Astrocyte (in vitro differentiated cells and primary cell): ENCODE measurements around the gene PLGRKT.

Experiments
- EZH2 ChIP-seq: IDR thresholded peaks from 2 replicates; pipeline ENCODE4 v1.6.1; 2012; ENCODE audit warnings: mild to moderate bottlenecking, low read length, inconsistent platforms; ENCODE audit not compliant: insufficient read depth
- TF ChIP-seq, protein P1 (sequence below): IDR thresholded peaks from 2 replicates; pipeline ENCODE4 v1.5.1; 2011; ENCODE audit warnings: low read depth, mild to moderate bottlenecking, inconsistent platforms, low read length, moderate library complexity; ENCODE audit not compliant: insufficient read depth

GRCh38 chr9:5430912-5431311 is 6.8 kb downstream of the PLGRKT start:
- TF ChIP-seq, protein P1, sequence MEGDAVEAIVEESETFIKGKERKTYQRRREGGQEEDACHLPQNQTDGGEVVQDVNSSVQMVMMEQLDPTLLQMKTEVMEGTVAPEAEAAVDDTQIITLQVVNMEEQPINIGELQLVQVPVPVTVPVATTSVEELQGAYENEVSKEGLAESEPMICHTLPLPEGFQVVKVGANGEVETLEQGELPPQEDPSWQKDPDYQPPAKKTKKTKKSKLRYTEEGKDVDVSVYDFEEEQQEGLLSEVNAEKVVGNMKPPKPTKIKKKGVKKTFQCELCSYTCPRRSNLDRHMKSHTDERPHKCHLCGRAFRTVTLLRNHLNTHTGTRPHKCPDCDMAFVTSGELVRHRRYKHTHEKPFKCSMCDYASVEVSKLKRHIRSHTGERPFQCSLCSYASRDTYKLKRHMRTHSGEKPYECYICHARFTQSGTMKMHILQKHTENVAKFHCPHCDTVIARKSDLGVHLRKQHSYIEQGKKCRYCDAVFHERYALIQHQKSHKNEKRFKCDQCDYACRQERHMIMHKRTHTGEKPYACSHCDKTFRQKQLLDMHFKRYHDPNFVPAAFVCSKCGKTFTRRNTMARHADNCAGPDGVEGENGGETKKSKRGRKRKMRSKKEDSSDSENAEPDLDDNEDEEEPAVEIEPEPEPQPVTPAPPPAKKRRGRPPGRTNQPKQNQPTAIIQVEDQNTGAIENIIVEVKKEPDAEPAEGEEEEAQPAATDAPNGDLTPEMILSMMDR: no peak
- no peak for TF ChIP-seq EZH2
